ENCODE data around the gene HHIPL1.

GRCh38 chr14:99630202-99630601 lies 14.7 kb upstream of the HHIPL1 start:
- TF ChIP-seq CTCF (conservative IDR thresholded peaks at IDR 0.05; ENCODE audit: low read depth, low read length) (no peak), EZH2 (IDR thresholded peaks at IDR 0.05; ENCODE audit: borderline replicate concordance, low read depth, low read length, poor library complexity, severe bottlenecking) (no peak)

All from A673 (cell line).